GM23338 (cell line): ENCODE data around the gene VANGL1.
A peak's percentile ranks its signal among the peaks of the same experiment; 100 is the strongest.

Experiments used
- CTCF ChIP-seq, 2 experiments: fragments of 200-600 bp in 1 of 2; sonication (generic) in 1 of 2; conservative IDR thresholded peaks; 2 replicates each; pipeline versions ENCODE4 v1.5.1 to v1.6.1; 2016 to 2017; ENCODE audit warnings: antibody characterized with exemption in 2 of 2, low read depth in 2 of 2, mild to moderate bottlenecking in 2 of 2, moderate library complexity in 1 of 2
- EZH2 ChIP-seq: fragments of 200-600 bp; sonication (generic); IDR thresholded peaks from one replicate; pipeline ENCODE4 v1.8.0; 2017; ENCODE audit warnings: antibody characterized with exemption, mild to moderate bottlenecking, low read depth; ENCODE audit not compliant: unreplicated experiment
- NANOG ChIP-seq: IDR thresholded peaks from 2 replicates; pipeline ENCODE4 v1.6.1; 2016; ENCODE audit warnings: antibody characterized with exemption, borderline replicate concordance
- POLR2AphosphoS5 ChIP-seq: IDR thresholded peaks from 2 replicates; pipeline ENCODE4 v1.6.1; 2016; ENCODE audit warnings: antibody characterized with exemption, low read depth
- ZNF114 ChIP-seq: fragments of 250-450 bp; sonication (Bioruptor Pico); IDR thresholded peaks from 2 replicates; pipeline ENCODE4 v1.5.0; 2020; ENCODE audit warnings: mild to moderate bottlenecking, moderate library complexity

- TF ChIP-seq CTCF (conservative IDR thresholded peaks at IDR 0.05; ENCODE audit: low read depth in 2 of 2) (peak; percentile 82 to 88), EZH2 (no peak), NANOG (no peak), ZNF114 (CRISPR knock-in tag) (no peak), POLR2AphosphoS5 (no peak)
Observed at GRCh38 chr1:115717541-115717940, 75.8 kb downstream of the VANGL1 start.
